Esophagus squamous epithelium (tissue), 4 donors: ENCODE measurements around the gene SCN3B.

ENCODE experiments used
- CTCF ChIP-seq, 6 experiments: fragments of 450-650 bp in 4 of 6; fragments of 200-600 bp in 2 of 6; sonication (generic) in 2 of 6; IDR thresholded peaks; one replicate each; pipeline ENCODE4 v1.5.1; 2016 to 2019; ENCODE audit warnings: antibody characterized with exemption in 6 of 6, mild to moderate bottlenecking in 4 of 6, moderate library complexity in 4 of 6
- POLR2A ChIP-seq, 4 donors: fragments of 450-650 bp; IDR thresholded peaks; one replicate each; pipeline ENCODE4 v1.6.1; 2017; ENCODE audit warnings: antibody characterized with exemption in 4 of 4, mild to moderate bottlenecking in 4 of 4, moderate library complexity in 3 of 4

GRCh38 chr11:123653827-123654565 is 428 bp downstream of the SCN3B start:
- TF ChIP-seq CTCF (IDR thresholded peaks at IDR 0.05) (no peak), POLR2A (IDR thresholded peaks at IDR 0.05) (no peak)
